ENCODE measurements around the gene NPLOC4.
"Not testable (repeated sequence)": the region's sequence is repeated elsewhere in the genome, so short reads cannot be mapped to it uniquely, and the experiment has no call there.

Gene NPLOC4

GRCh38 chr17:81593105-81593871 is 43.6 kb downstream of the NPLOC4 start:
- no peak for TF ChIP-seq CTCF (IDR thresholded peaks at IDR 0.05; ENCODE audit: control insufficient read depth, insufficient read depth, low read depth, low read length, missing control alignments)
- no peak for DNase-seq (ENCODE audit: low read depth)
- no peak overlapping the region for H3K4me3 ChIP-seq (ENCODE audit: control insufficient read depth, low read depth, low read length)

DNA sequence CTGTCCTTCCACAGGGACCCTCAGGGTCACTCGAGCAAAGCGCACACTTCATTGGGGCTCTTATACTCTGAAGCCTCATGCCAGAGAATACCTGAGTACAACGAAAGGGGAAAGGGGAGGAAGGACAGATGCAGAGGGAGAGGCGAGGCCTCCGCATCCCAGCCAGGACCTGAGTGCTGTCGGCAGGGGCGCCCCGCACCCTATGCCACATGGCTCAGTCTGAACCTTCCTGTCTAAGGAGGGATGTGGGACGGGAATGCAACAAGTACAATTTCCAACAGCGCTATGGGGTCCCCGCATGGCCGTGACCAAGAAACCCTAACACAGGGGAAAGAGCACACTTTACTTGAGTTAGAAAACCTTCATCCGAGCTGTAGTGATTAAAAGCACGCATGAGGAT is 44.9 kb downstream of the NPLOC4 start:
- TF ChIP-seq CTCF (IDR thresholded peaks at IDR 0.05; ENCODE audit: control insufficient read depth, insufficient read depth, low read depth, low read length, missing control alignments), result no peak
- no peak overlapping the region for H3K4me3 ChIP-seq (ENCODE audit: control insufficient read depth, low read depth, low read length)
- DNase-seq (ENCODE audit: low read depth), result no peak

- TF ChIP-seq CTCF (IDR thresholded peaks at IDR 0.05; ENCODE audit: control insufficient read depth, insufficient read depth, low read depth, low read length, missing control alignments), result no peak
- no peak for DNase-seq (ENCODE audit: low read depth)
- H3K4me3 ChIP-seq (ENCODE audit: control insufficient read depth, low read depth, low read length), result no peak overlapping the region
Measured at GRCh38 chr17:81590121-81590520, 46.8 kb downstream of the NPLOC4 start.

GRCh38 chr17:81589612-81590011 is 47.3 kb downstream of the NPLOC4 start:
- no peak for TF ChIP-seq CTCF (IDR thresholded peaks at IDR 0.05; ENCODE audit: control insufficient read depth, insufficient read depth, low read depth, low read length, missing control alignments)
- DNase-seq (ENCODE audit: low read depth), result no peak

GRCh38 chr17:81586096-81586495 is 50.8 kb downstream of the NPLOC4 start:
- TF ChIP-seq CTCF (IDR thresholded peaks at IDR 0.05; ENCODE audit: control insufficient read depth, insufficient read depth, low read depth, low read length, missing control alignments), result no peak
- DNase-seq (ENCODE audit: low read depth), result no peak
- no peak overlapping the region for H3K4me3 ChIP-seq (ENCODE audit: control insufficient read depth, low read depth, low read length)

More at GRCh38 chr17:81589612-81590011, 47.3 kb downstream of the NPLOC4 start:
- no peak overlapping the region for H3K4me3 ChIP-seq (ENCODE audit: control insufficient read depth, low read depth, low read length)

GRCh38 chr17:81584771-81585170 is 52.1 kb downstream of the NPLOC4 start:
- DNase-seq (ENCODE audit: low read depth); H3K4me3 ChIP-seq (ENCODE audit: control insufficient read depth, low read depth, low read length): not testable (repeated sequence)

DNA sequence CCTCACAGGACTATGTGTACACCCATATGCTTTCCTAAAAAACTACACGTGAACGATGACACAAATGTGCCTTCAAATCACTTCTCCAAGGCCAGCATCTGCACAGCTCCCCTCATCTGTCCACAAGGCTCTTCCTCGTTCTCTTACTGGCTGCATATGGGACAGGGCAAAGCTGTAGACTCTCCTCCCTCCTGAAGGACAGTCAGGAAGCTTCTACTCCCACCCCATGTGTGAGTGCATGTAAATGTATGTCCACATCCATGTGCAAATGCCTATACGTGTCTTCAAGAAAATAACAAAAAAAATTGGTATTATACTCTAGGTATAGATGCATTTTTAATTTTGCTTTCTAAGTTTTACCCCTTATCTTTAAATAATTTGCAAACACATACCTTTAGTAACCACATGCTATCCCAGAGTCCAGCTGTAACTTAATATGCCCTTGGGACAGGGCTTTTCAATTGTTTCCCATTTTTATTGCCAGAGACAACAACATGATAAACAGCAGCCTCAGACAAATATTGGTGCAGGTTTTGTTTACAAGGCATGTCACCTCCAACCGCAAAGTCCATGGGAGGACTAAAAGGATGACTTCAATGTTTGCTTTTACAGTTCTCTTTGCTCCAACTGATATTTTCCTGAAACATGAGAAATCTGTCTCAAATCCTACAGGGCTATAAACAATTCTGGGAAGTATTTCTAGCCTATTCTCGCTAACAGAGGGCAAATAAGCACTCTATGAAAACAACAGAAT is 53.1 kb downstream of the NPLOC4 start:
- H3K4me3 ChIP-seq (ENCODE audit: control insufficient read depth, low read depth, low read length), result no peak overlapping the region
- no peak for TF ChIP-seq CTCF (IDR thresholded peaks at IDR 0.05; ENCODE audit: control insufficient read depth, insufficient read depth, low read depth, low read length, missing control alignments)
- DNase-seq (ENCODE audit: low read depth), result no peak
